Activated T-cell treated with anti-CD3 and anti-CD28 coated beads for 1 hour (primary cell): ENCODE measurements around the gene MS4A18.

Experiments
- DNase-seq: peaks from one replicate; pipeline ENCODE4 v3.0.0-alpha.2; 2020; ENCODE audit warnings: low read depth

Gene MS4A18

GRCh38 chr11:60788401-60789125 lies 64.0 kb downstream of the MS4A18 start:
- DNase-seq = no peak

DNA sequence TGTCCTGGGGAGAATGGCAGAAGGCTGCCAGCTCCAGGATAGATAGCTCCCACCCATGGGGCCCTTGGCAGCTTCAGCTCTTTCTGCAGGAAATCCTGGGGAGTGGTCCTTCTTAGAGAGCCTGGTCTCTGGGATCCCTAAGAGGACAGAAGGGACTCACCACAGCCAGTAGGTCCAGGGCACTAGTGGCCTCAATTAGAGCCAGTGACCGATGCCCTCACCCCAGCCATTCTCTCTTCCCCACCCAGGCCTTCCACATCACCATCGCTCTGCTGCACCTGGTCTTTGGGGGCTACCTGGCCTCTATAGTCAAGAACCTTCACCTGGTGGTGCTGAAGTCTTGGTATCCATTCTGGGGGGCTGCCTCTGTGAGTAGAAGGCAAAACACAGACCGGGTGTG lies 66.2 kb downstream of the MS4A18 start:
- no peak for DNase-seq

- no peak for DNase-seq
Observed at GRCh38 chr11:60791153-60791933, 66.8 kb downstream of the MS4A18 start.

DNA sequence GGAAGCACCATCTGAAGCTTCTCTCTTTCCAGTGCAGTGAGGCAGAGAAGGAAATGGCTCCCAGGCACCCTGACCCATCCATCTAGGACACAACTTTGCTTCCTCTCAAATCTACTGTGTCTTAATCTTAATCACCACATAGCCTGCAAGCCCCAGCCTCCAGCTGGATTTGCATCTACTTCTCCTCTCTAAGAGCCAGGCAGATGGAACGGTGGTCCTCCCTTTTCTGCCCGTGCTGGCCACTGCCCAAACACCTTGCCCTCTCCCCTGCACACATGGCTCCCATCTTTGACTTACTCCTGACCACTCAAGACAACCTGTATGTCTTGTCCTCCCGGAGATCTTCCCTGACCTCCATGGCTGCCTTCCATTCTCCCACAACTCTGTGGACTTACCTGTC lies 68.0 kb downstream of the MS4A18 start:
- DNase-seq = no peak
